Activated CD4-positive, alpha-beta T cell treated with anti-CD3 and anti-CD28 coated beads, Interleukin-2, amount 50 U/mL, for 16 hours (primary cell): ENCODE results near the gene CYP1B1.
"Not testable (repeated sequence)": the region's sequence is repeated elsewhere in the genome, so short reads cannot be mapped to it uniquely, and the experiment has no call there.

Experiments used
- DNase-seq: peaks from one replicate; pipeline ENCODE4 v3.0.0-alpha.2; 2020

CYP1B1 gene

GRCh38 chr2:38075507-38076151 lies at the start of gene CYP1B1:
Gene CYP1B1, minus strand, starts transcription at chr2:38076151. Its CDS starts 763 bp downstream, at chr2:38075388.
- DNase-seq: peak; percentile 20

DNA sequence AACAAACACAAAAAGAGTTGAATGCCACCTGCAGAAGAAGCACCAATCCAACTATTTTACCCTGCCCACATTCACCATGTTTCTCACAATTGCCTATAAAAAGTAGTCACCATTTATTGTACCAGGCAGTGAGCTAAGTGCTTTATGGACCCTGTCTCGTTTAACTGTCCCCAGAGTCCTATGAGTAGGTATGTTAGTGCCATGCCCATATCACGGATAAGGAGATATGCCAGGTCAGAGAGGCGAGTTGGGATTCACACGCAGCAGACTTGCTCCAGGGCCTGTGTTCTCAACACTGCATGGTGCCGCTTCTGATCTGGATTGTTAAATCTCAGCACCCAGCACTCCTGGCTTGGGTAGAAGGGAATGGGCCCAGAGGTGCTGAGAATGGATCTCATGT lies 49.1 kb upstream of the CYP1B1 start:
- no peak for DNase-seq

- no peak for DNase-seq
Observed at GRCh38 chr2:38123911-38124310, 48.0 kb upstream of the CYP1B1 start.

- DNase-seq: no peak
Observed at GRCh38 chr2:38122344-38122743, 46.4 kb upstream of the CYP1B1 start.

DNA sequence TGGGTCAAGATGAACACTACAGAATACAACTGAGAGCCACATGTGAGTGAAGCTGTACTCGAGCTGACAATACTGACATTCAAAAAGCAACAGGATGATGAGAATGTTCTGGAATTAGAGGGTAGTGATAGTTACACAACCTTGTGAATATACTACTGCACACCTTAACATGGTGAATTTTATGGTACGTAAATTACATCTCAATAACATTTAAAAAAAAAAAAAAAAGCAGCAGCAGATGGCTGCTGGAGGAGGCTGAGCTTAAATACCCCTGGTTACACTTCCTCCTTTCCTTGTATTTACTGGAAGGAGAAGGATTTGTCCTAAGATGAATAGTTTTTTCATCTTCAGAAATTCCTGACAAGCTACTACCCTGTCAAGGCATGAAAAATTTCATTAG lies 45.5 kb upstream of the CYP1B1 start:
- DNase-seq: no peak

DNA sequence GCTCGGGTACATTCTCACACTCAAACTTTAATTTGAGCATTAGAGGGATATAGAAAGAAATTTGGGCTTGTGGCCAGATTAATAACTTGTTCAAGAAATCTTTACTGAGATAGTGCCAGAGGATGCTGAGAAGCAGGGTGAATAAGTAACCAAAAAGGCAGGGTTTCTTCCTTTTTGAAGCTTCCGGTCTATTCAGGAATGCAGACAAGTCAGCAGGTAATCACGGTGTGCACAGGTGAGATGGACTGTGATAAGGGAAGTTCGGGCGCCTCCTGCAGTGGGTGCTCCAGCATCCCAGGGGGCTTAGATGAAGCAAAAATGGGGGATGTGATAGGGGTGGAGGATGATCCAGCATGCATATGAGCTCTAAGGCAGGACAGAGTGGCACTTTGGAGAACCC lies 44.9 kb upstream of the CYP1B1 start:
- no peak for DNase-seq

- DNase-seq: no peak
Observed at GRCh38 chr2:38120264-38120592, 44.3 kb upstream of the CYP1B1 start.

DNA sequence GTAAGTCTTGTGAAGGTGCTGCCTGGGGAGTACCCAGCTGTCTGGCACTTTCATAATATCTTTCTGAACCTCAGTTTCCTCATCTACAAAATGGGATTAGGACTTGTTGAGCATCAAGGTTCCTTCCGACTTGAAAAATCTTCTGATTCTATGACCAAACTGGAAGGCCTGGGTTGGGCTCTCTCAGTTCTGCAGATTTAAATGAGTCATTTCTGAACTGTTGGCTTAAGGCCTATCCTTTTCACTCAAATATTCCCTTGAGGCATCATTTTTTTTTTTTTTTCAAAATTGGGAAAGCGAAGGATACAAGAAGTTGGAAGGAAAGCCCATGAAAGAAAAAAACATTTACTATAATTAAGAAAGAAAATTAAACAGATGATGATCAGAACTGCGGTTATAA lies 40.8 kb upstream of the CYP1B1 start:
- DNase-seq: no peak

DNA sequence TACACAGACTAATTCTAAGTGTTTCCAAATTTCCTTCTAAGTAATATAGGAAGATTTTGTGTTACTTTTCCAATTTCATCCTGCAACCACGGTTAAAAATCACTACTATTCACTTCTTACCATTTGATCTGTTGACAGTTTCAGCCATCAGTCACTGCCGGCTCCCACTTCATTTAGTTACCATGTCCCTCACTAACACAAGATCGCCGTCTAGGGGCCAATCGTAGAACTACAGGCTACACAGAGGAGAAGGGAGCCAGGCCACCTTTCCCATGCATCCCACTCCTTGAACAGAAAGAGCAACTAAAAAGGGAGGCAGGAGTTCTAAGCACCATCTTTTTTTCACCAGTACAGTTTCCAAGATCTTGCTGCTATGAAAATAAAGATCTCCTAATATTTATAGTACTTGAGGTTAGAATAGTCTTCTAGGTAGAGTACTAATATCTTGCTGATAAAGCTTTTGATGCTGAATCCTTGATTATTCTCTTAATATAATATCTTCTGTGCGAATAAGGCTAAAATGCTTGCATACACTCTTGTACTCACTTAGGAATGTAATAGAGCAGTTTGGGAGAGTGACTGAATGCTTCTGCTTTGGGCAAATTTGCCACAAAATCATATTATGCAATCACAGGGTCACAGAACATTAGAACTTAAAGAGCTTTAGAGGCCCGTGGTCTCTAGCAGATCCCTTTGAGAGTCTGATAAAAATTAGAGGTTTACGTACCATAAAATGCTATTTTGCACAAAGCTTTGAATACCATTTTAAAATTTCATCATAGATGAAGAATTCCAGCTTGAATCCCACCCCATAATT lies 39.5 kb upstream of the CYP1B1 start:
- peak; percentile 85 for DNase-seq

DNA sequence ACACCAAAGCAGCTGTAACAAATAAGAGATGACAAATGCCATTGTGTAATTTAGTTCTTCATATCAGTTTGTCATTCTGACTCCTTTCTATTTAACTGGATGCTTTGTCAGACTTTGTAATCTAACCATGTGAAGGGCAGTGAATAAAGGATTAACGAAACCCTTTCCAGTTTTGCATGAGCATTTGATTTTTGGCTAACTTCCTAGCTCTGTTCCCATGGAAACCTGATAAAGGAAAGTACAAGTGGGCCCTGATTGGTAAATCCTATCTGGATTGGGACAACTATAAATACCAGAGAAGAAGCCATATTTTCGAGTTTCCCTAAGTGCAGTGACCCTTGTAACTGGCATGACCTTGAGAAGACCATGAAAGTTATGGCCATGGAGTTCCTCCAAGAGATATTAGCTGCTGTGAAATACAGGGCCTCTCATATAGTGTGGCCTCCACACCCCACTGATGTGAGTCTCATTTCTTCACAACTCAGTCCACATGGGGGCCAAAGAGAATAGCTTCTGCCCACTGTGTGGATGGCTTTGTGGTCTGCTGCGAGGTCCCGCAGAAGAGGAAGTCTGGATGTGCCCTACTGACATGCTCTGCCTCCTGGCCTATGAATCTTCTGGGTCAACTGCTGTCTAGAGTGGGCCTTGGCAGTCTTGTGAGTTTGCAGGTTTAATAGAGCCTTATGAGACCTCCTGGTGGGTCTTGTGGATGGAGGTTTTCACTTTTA lies 38.2 kb upstream of the CYP1B1 start:
- DNase-seq: no peak

GRCh38 chr2:38113051-38113450 lies 37.1 kb upstream of the CYP1B1 start:
- DNase-seq: no peak

DNA sequence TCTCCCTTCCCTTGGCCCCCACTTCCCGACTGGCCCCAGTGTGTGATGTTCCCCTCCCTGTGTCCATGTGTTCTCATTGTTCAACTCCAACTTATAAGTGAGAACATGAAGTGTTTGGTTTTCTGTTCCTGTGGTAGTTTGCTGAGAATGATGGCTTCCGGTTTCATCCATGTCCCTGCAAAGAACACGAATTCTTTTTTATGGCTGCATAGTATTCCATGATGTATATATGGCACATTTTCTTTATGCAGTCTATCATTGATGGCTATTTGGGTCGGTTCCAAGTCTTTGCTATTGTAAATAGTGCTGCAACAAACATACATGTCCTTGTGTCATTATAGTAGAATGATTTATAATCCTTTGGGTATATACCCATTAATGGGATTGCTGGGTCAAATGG lies 35.4 kb upstream of the CYP1B1 start:
- DNase-seq: not testable (repeated sequence)

GRCh38 chr2:38109732-38110181 lies 33.8 kb upstream of the CYP1B1 start:
- DNase-seq: no peak

DNA sequence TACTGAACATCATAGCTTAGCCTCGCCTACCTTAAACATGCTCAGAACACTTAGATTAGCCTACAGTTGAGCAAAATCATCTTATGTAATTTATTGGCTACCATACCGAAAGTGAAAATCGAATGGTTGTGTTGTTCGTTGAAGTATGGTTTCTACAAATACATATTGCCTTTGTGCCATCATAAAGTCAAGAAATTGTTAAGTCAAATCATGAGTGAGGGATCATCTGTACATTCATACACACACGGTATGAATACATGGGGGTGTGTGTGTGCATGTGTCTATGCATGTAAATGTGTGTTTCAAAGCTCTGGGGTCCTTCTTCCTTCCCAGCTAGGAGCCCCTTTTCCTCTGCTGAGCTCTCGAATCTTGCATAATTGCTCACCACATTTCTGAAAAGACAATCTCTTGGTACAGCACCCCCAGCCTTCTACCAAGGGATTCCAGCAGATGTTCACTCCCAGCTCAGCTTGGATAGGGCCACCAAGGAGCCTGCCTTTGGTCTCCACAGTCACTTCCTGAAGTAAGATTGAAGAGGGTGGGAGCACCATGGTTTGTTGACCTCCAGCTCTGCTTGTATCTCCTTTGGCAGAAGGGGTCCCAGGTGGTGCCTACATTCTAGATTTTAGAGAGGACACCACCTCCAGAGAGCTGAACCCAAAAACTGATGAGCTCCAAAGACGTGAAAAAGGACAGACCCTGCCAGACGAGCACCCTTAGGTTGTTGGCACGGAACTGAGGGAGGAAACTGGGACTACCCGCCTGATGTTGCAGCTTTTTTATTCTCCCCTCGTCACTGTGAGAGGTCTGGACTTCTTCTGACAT lies 33.2 kb upstream of the CYP1B1 start:
- DNase-seq: peak; percentile 39

DNA sequence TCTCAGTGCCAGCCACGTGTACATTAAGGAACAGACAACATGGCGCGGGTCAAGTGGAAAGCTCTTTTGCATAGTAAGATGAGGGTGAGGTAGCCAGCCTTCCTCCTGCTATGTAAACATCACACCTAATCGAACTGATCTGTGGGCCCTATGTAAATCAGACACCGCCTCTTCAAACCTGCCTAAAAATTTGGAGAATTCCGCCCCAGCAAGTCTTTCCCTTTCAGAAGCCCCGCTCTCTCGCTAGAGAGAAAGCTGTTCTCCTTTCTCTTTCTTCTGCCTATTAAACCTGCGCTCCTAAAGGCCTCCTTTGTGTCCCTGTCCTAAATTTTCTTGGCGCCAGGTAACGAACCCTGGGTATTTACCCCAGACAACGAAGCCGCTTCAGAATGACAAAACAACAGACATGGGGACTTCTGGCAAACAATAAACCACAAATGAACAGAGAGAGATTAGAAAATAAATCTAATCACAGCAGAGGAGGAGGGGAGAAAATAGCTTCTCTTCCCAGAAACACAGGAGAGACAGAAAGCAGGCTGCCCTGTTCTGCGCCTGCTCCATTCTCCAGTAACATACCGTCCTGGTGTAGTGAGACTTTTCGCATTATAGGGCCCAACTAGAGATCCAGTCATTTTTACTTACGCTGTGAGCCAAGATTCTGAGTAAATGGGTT lies 31.9 kb upstream of the CYP1B1 start:
- no peak for DNase-seq

DNA sequence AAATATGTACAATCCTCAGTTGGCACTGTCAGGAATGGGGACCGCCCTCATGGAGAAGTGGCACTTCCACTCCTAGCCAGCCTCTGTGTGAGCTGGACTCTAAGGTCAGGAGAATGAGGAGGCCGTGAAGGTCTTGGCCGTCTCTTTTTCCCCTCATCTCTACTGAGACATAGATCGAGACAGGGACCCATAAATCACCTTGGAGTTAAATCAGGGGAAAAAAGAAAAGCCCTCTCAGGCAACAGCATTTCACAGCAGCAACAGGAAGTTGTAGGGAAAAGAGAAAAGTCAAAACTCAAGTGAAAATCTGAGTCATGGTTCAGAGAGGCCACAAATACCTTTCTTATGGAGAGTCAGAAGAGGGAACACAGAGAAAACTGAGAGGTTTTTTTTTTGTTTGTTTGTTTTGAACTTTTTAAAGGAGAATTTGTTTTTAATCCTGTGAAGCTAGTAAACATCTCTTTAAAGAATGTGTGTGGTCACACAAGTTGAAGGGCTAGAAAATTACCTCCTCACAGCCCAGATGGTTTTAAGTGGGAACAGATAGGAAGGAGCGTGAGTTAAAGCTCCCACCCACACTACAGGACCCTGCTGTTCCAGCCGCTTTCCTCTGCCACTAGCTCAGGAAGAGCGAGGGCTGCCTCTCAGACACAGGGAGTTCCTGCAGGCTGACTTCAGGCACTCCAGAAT lies 30.6 kb upstream of the CYP1B1 start:
- peak; percentile 73 for DNase-seq

GRCh38 chr2:38105922-38106321 lies 30.0 kb upstream of the CYP1B1 start:
- no peak for DNase-seq

DNA sequence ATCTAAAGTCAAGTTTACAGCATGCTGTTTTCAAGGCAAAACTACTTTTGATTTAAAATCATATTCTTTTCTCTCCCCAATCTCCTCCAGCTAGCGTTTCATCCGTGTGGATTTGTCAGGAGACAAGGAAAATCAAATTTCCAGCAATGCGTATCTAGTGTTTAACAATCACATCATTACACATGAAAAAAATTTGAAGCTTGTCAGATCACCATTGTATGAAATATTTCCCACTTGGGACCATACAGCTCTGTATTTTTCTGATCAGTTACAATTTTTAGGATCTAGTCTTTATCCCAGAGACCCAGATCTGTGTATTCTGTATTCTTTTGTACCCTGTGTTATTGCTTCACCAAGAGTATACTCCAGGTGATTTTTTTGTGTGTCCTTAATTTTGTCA lies 28.6 kb upstream of the CYP1B1 start:
- no peak for DNase-seq

DNA sequence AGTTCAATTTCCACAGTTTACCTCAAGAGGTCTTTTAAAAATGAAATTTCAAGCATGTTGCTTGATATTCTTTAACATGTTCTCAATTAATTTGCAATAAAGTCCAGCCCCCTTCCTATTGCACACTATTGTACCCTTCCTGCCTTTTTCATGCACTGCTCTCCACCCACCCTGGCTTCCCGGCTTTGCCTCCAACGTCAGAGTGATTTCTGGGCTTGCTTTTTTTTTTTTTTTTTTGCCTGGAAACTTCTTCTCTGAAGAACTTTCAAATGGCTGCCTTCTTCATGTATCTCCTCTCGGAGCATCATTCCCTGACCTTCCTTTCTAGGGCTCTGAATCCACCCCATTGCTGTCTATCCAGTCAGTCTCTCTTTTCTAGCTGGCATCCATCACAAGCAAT lies 24.4 kb upstream of the CYP1B1 start:
- no peak for DNase-seq

DNA sequence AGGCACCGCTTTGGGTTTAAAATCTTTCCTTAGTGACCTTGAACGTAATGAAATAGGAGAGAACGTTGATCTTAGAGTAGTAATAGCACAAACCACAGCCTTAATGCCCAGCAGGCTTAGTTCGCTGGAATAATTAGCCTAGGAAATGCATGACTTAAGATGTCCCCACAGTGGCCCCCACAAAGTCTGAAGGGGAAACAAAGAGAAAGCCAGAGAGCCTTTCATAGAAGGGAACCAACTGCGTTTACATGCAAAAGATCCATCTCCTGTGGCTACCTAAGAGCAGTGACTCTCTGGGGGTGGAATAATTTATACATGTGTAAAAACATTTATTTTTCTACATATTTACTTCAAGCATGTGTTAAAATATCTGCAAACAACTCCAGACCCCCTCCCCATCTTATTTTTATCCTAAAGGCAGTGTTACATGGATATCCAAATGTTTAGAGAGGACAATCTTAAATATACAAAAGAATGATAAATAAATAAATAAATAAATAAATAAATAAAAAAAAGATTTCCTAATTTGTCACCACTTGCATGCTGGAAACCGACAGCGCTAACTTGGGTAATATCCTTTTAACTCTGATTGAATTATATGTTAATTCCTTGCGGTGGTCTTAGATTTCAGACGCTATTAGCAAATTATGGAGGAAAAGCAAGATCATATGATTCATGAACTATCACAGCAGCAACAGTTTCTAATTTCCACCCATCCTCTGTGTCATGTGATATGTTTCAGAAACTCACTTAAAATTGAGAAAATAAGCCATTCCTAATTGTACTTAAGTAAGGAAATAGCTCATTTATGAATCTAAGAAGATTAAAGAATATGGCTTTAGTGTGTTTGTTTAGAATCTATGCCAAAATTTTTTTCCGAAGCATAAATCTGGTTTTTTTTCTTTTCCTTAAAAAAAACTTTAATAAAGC lies 23.4 kb upstream of the CYP1B1 start:
- DNase-seq: no peak
